KMS-11 (cell line): ENCODE measurements around the gene PSMA8.

Experiments
- H2AFZ ChIP-seq: fragments of 200-600 bp; sonication (generic); 2 replicates; pipeline ENCODE4 v1.6.1; 2016; ENCODE audit warnings: antibody characterized with exemption, mixed run types, low read depth
- H3K27ac ChIP-seq: fragments of 200-600 bp; sonication (generic); 2 replicates; pipeline ENCODE4 v1.6.1; 2016; ENCODE audit warnings: mild to moderate bottlenecking, mixed run types
- H3K27me3 ChIP-seq: fragments of 200-600 bp; sonication (generic); 2 replicates; pipeline ENCODE4 v1.6.1; 2017; ENCODE audit warnings: mild to moderate bottlenecking, low read depth, mixed run types, moderate library complexity; ENCODE audit not compliant: insufficient read depth
- H3K36me3 ChIP-seq: fragments of 200-600 bp; sonication (generic); 2 replicates; pipeline ENCODE4 v1.6.1; 2017; ENCODE audit warnings: mild to moderate bottlenecking, mixed run types; ENCODE audit not compliant: insufficient read depth
- H3K4me1 ChIP-seq: fragments of 200-600 bp; sonication (generic); 2 replicates; pipeline ENCODE4 v1.6.1; 2016; ENCODE audit warnings: mild to moderate bottlenecking, low read depth, mixed run types; ENCODE audit not compliant: poor library complexity, severe bottlenecking
- H3K4me2 ChIP-seq: fragments of 200-600 bp; sonication (generic); 2 replicates; pipeline ENCODE4 v1.7.0; 2016; ENCODE audit warnings: mild to moderate bottlenecking, mixed run types
- H3K4me3 ChIP-seq: fragments of 200-600 bp; sonication (generic); IDR thresholded peaks from 2 replicates; pipeline ENCODE4 v1.6.1; 2017; ENCODE audit warnings: low read depth, low read length, mixed read lengths; ENCODE audit not compliant: insufficient read depth
- H3K79me2 ChIP-seq: fragments of 200-600 bp; sonication (generic); 2 replicates; pipeline ENCODE4 v1.6.1; 2016; ENCODE audit warnings: low read depth, mixed run types; ENCODE audit not compliant: insufficient read depth
- H3K9ac ChIP-seq: fragments of 200-600 bp; sonication (generic); 2 replicates; pipeline ENCODE4 v1.6.1; 2016; ENCODE audit warnings: mild to moderate bottlenecking, mixed run types
- H4K20me1 ChIP-seq: fragments of 200-600 bp; sonication (generic); 2 replicates; pipeline ENCODE4 v1.6.1; 2016; ENCODE audit warnings: mild to moderate bottlenecking, mixed run types; ENCODE audit not compliant: insufficient read depth
- CTCF ChIP-seq: fragments of 200-600 bp; sonication (generic); conservative IDR thresholded peaks from 2 replicates; pipeline ENCODE4 v1.6.1; 2017; ENCODE audit warnings: low read depth, mild to moderate bottlenecking, antibody characterized with exemption, low read length, moderate library complexity, mixed read lengths

The PSMA8 gene

GRCh38 chr18:26225022-26225693 lies 91.5 kb downstream of the PSMA8 start:
- Histone ChIP-seq H3K4me2 (peak overlapping the region; percentile 96), H4K20me1 (peaks cover 24% of the 10 kb centered on the region), H3K4me1 (peaks cover 34% of the 10 kb centered on the region), H2AFZ (peak overlapping the region; percentile 77), H3K27ac (peak overlapping the region; percentile 84), H3K36me3 (peaks cover 2% of the 10 kb centered on the region; the same call in 1 of the 2 replicates), H3K79me2 (peaks cover 37% of the 10 kb centered on the region), H3K27me3 (no peaks in the 10 kb centered on the region), H3K4me3 (no peak overlapping the region), H3K9ac (peak overlapping the region; percentile 92; the same call in 1 of the 2 replicates)
- TF ChIP-seq CTCF, result no peak

- peak overlapping the region; percentile 92 for H3K9ac ChIP-seq
- H3K27me3 ChIP-seq, result no peaks in the 10 kb centered on the region
- peaks cover 6% of the 10 kb centered on the region; the same call in 1 of the 2 replicates for H3K36me3 ChIP-seq
- TF ChIP-seq CTCF, result no peak
- peak overlapping the region; percentile 84 for H3K27ac ChIP-seq
- no peak overlapping the region for H3K4me3 ChIP-seq
- H3K79me2 ChIP-seq, result peaks cover 45% of the 10 kb centered on the region
- peaks cover 40% of the 10 kb centered on the region for H3K4me1 ChIP-seq
- peak overlapping the region; percentile 77 for H2AFZ ChIP-seq
- H3K4me2 ChIP-seq, result peak overlapping the region; percentile 96
- peaks cover 25% of the 10 kb centered on the region for H4K20me1 ChIP-seq
Observed at GRCh38 chr18:26225915-26226228, 92.2 kb downstream of the PSMA8 start.

GRCh38 chr18:26226229-26227050 lies 92.8 kb downstream of the PSMA8 start, which contains the start of gene TAF4B:
Gene TAF4B (plus strand): TSS chr18:26226445. CDS start chr18:26226934, 489 bp downstream.
- H3K27me3 ChIP-seq, result no peaks in the 10 kb centered on the region
- H2AFZ ChIP-seq, result peak within 1 kb of the TSS; percentile 77
- peak within 1 kb of the TSS; percentile 96 for H3K4me2 ChIP-seq
- H3K79me2 ChIP-seq, result peaks cover 50% of the 10 kb centered on the region
- H3K27ac ChIP-seq, result peak within 1 kb of the TSS; percentile 84
- H3K4me3 ChIP-seq, result no peak within 1 kb of the TSS
- no peak for TF ChIP-seq CTCF
- peaks cover 45% of the 10 kb centered on the region for H3K4me1 ChIP-seq
- H3K36me3 ChIP-seq, result peaks cover 6% of the 10 kb centered on the region; the same call in 1 of the 2 replicates
- H3K9ac ChIP-seq, result peak within 1 kb of the TSS; percentile 92
- H4K20me1 ChIP-seq, result peaks cover 27% of the 10 kb centered on the region

- Histone ChIP-seq H3K4me3 (no peak overlapping the region), H3K79me2 (peaks cover 57% of the 10 kb centered on the region), H2AFZ (peak overlapping the region; percentile 77; the same call in 1 of the 2 replicates), H3K27me3 (no peaks in the 10 kb centered on the region), H4K20me1 (peaks cover 35% of the 10 kb centered on the region), H3K4me2 (peak overlapping the region; percentile 96), H3K27ac (peak overlapping the region; percentile 84), H3K36me3 (peaks cover 6% of the 10 kb centered on the region; the same call in 1 of the 2 replicates), H3K4me1 (peaks cover 51% of the 10 kb centered on the region), H3K9ac (peak overlapping the region; percentile 92)
- no peak for TF ChIP-seq CTCF
Observed at GRCh38 chr18:26227051-26227670, 93.5 kb downstream of the PSMA8 start.
